ENCODE measurements around the gene ILF3. TPM values are rescaled to one million over a fixed set of nuclear protein-coding genes. Genes with fewer than 3 reads are reported as not detected.

Gene ILF3
- total RNA-seq, 2 experiments from 2014 or later = 464 to 491 TPM

- H3K36me3 ChIP-seq (ENCODE audit: insufficient read depth, low read length) = peaks cover 15% of the 10 kb centered on the region
- no peaks in the 10 kb centered on the region for H3K9me3 ChIP-seq (ENCODE audit: control insufficient read depth in 1 of 2, insufficient read depth in 1 of 2, low read length in 2 of 2)
- Mint-ChIP-seq H3K27me3 (no peaks in the 10 kb centered on the region), H3K4me1 (ENCODE audit: low read depth) (no peaks in the 10 kb centered on the region), H3K4me3 (no peak overlapping the region), H3K9me3 (no peaks in the 10 kb centered on the region), H3K27ac (no peak overlapping the region), H3K36me3 (ENCODE audit: low read depth) (peaks cover 7% of the 10 kb centered on the region)
- H3K4me3 ChIP-seq (ENCODE audit: low read length) = no peak overlapping the region
- TF ChIP-seq CTCF (IDR thresholded peaks at IDR 0.05) = no peak
- POLR2A ChIA-PET = no interaction called here
- H3K27ac ChIP-seq (ENCODE audit: low read depth in 1 of 2, low read length in 2 of 2) = no peak overlapping the region
- ATAC-seq (ENCODE audit: poor library complexity) = no peak
- H3K4me1 ChIP-seq (ENCODE audit: insufficient read depth, low read length) = no peaks in the 10 kb centered on the region
- no peak for DNase-seq
- intact Hi-C loops (cut with DNase I, micrococcal nuclease) = no loop called here
- H3K27me3 ChIP-seq (ENCODE audit: control insufficient read depth in 1 of 2, insufficient read depth in 2 of 2, low read length in 2 of 2) = no peaks in the 10 kb centered on the region
- CTCF ChIA-PET = no interaction called here
Measured at GRCh38 chr19:10707440-10707839, 53.3 kb downstream of the ILF3 start.

GRCh38 chr19:10708291-10708690 is 54.1 kb downstream of the ILF3 start:
- ATAC-seq (ENCODE audit: poor library complexity) (no peak), DNase-seq (no peak)
- peaks cover 16% of the 10 kb centered on the region for H3K36me3 ChIP-seq (ENCODE audit: insufficient read depth, low read length)
- H3K27ac ChIP-seq (ENCODE audit: low read depth in 1 of 2, low read length in 2 of 2) = no peak overlapping the region
- no peaks in the 10 kb centered on the region for H3K27me3 Mint-ChIP-seq
- no peaks in the 10 kb centered on the region for H3K4me1 ChIP-seq (ENCODE audit: insufficient read depth, low read length)
- intact Hi-C loops (cut with DNase I, micrococcal nuclease) = no loop called here
- no peaks in the 10 kb centered on the region for H3K9me3 ChIP-seq (ENCODE audit: control insufficient read depth in 1 of 2, insufficient read depth in 1 of 2, low read length in 2 of 2)
- H3K4me1 Mint-ChIP-seq (ENCODE audit: low read depth) = peaks cover 3% of the 10 kb centered on the region
- TF ChIP-seq CTCF (IDR thresholded peaks at IDR 0.05) = no peak
- H3K27ac Mint-ChIP-seq = no peak overlapping the region
- no peaks in the 10 kb centered on the region for H3K27me3 ChIP-seq (ENCODE audit: control insufficient read depth in 1 of 2, insufficient read depth in 2 of 2, low read length in 2 of 2)
- POLR2A ChIA-PET = interaction anchor here (0.6 kb wide), 1 partner anchor 228 kb away, joined by 3 read pairs; no protein-coding TSS in a partner anchor
- peaks cover 7% of the 10 kb centered on the region for H3K36me3 Mint-ChIP-seq (ENCODE audit: low read depth)
- no peak overlapping the region for H3K4me3 Mint-ChIP-seq
- H3K9me3 Mint-ChIP-seq = no peaks in the 10 kb centered on the region
- H3K4me3 ChIP-seq (ENCODE audit: low read length) = no peak overlapping the region
- CTCF ChIA-PET = no interaction called here

DNA sequence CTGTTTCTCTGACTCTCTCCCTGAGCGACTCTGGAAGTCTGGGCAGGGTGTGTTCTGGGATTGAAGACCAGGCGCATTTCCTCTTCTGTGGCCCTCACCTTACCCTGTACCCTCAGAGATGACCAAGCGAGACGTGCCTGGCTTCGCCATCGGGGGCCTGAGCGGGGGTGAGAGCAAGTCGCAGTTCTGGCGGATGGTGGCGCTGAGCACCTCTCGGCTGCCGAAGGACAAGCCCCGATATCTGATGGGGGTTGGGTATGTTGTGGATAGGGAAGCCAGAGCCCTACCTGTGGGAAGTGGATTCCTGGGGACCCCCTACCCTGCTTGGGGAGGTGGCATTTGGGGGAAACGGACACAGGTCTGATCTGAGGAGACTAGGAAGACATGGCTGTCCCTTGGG is 57.9 kb downstream of the ILF3 start:
- H3K36me3 ChIP-seq (ENCODE audit: insufficient read depth, low read length) = peaks cover 24% of the 10 kb centered on the region
- peaks cover 13% of the 10 kb centered on the region for H3K4me1 Mint-ChIP-seq (ENCODE audit: low read depth)
- no peak overlapping the region for H3K27ac ChIP-seq (ENCODE audit: low read depth in 1 of 2, low read length in 2 of 2)
- intact Hi-C loops (cut with DNase I, micrococcal nuclease) = no loop called here
- ATAC-seq (ENCODE audit: poor library complexity) (no peak), DNase-seq (no peak)
- no peak for TF ChIP-seq CTCF (IDR thresholded peaks at IDR 0.05)
- ChIA-PET CTCF (no interaction called here), POLR2A (no interaction called here)
- peaks cover 6% of the 10 kb centered on the region for H3K4me1 ChIP-seq (ENCODE audit: insufficient read depth, low read length)
- H3K27me3 ChIP-seq (ENCODE audit: control insufficient read depth in 1 of 2, insufficient read depth in 2 of 2, low read length in 2 of 2) = no peaks in the 10 kb centered on the region
- H3K27me3 Mint-ChIP-seq = no peaks in the 10 kb centered on the region
- no peaks in the 10 kb centered on the region for H3K9me3 ChIP-seq (ENCODE audit: control insufficient read depth in 1 of 2, insufficient read depth in 1 of 2, low read length in 2 of 2)
- H3K9me3 Mint-ChIP-seq = no peaks in the 10 kb centered on the region
- H3K4me3 ChIP-seq (ENCODE audit: low read length) = no peak overlapping the region
- peak overlapping the region; percentile 90 for H3K27ac Mint-ChIP-seq
- peaks cover 13% of the 10 kb centered on the region for H3K36me3 Mint-ChIP-seq (ENCODE audit: low read depth)
- H3K4me3 Mint-ChIP-seq = no peak overlapping the region

All from CD4-positive, alpha-beta T cell (primary cell).